CD1c-positive myeloid dendritic cell (primary cell): Measurements from ENCODE around the gene PLAAT4.

Source experiments
- DNase-seq: peaks from one replicate; pipeline ENCODE4 v3.0.0-alpha.2; 2016; ENCODE audit errors: extremely low spot score

PLAAT4 gene

GRCh38 chr11:63536669-63537292 lies at the start of gene PLAAT4:
Gene PLAAT4, plus strand, starts transcription at chr11:63536808. Its CDS starts 61 bp downstream, at chr11:63536869.
- DNase-seq: peak; percentile 50

- no peak for DNase-seq
Observed at GRCh38 chr11:63488789-63489188, 47.8 kb upstream of the PLAAT4 start.

GRCh38 chr11:63489879-63490278 lies 46.7 kb upstream of the PLAAT4 start:
- no peak for DNase-seq

GRCh38 chr11:63490551-63491239 lies 45.9 kb upstream of the PLAAT4 start, which contains the start of gene PLAAT5:
Gene PLAAT5, minus strand, starts transcription at chr11:63491167. Its CDS starts 133 bp downstream, at chr11:63491034.
- DNase-seq: peak; percentile 25

GRCh38 chr11:63491240-63491587 lies 45.4 kb upstream of the PLAAT4 start:
- DNase-seq: no peak

GRCh38 chr11:63491636-63492372 lies 44.8 kb upstream of the PLAAT4 start:
- DNase-seq: no peak

GRCh38 chr11:63492441-63492840 lies 44.2 kb upstream of the PLAAT4 start:
- DNase-seq: no peak

GRCh38 chr11:63493127-63493526 lies 43.5 kb upstream of the PLAAT4 start:
- no peak for DNase-seq

GRCh38 chr11:63494975-63495374 lies 41.6 kb upstream of the PLAAT4 start:
- DNase-seq: no peak

GRCh38 chr11:63499874-63500273 lies 36.7 kb upstream of the PLAAT4 start:
- DNase-seq: no peak

- DNase-seq: no peak
Observed at GRCh38 chr11:63501236-63501635, 35.4 kb upstream of the PLAAT4 start.

GRCh38 chr11:63502252-63502820 lies 34.3 kb upstream of the PLAAT4 start:
- DNase-seq: no peak

- DNase-seq: peak; percentile 68
Observed at GRCh38 chr11:63503492-63503891, 33.1 kb upstream of the PLAAT4 start.

- DNase-seq: no peak
Observed at GRCh38 chr11:63504054-63504453, 32.6 kb upstream of the PLAAT4 start.

GRCh38 chr11:63504933-63505586 lies 31.5 kb upstream of the PLAAT4 start:
- no peak for DNase-seq

- DNase-seq: peak; percentile 45
Observed at GRCh38 chr11:63505857-63506528, 30.6 kb upstream of the PLAAT4 start, which contains the start of gene LGALS12. Gene LGALS12, plus strand, starts transcription at chr11:63506084. Its CDS starts 375 bp downstream, at chr11:63506459.

- no peak for DNase-seq
Observed at GRCh38 chr11:63506876-63507275, 29.7 kb upstream of the PLAAT4 start.

GRCh38 chr11:63507511-63507910 lies 29.1 kb upstream of the PLAAT4 start:
- DNase-seq: no peak

- peak; percentile 43 for DNase-seq
Observed at GRCh38 chr11:63508009-63508408, 28.6 kb upstream of the PLAAT4 start.

GRCh38 chr11:63508745-63509144 lies 27.9 kb upstream of the PLAAT4 start:
- DNase-seq: peak; percentile 25

GRCh38 chr11:63510360-63511047 lies 26.1 kb upstream of the PLAAT4 start:
- no peak for DNase-seq
